Lung (tissue), 12 donors: ENCODE measurements around the gene IFT81. TPM values are rescaled to one million over a fixed set of nuclear protein-coding genes. Genes with fewer than 3 reads are reported as not detected.

Experiments
- ATAC-seq: fragments of 200-7000 bp; cut with Tn5 transposase; one replicate; pipeline ENCODE4 v1.9.1; 2020; ENCODE audit warnings: moderate number of reproducible peaks; ENCODE audit not compliant: insufficient read depth, low FRiP score
- DNase-seq, 3 donors: peaks; one replicate each; pipeline ENCODE4 v3.0.0-alpha.2; 2013 to 2017
- H3K27ac ChIP-seq, 2 donors: one replicate each; pipeline ENCODE4 v1.5.1; 2013; ENCODE audit warnings: mild to moderate bottlenecking in 2 of 2, moderate library complexity in 2 of 2, control low read depth in 1 of 2, inconsistent platforms in 1 of 2, low read depth in 1 of 2, low read length in 1 of 2
- H3K27me3 ChIP-seq, 3 donors: one replicate each; pipeline ENCODE4 v1.5.1; 2013; ENCODE audit warnings: low read length in 2 of 3; ENCODE audit not compliant: control insufficient read depth in 3 of 3, insufficient read depth in 3 of 3
- H3K36me3 ChIP-seq, 4 donors: one replicate each; pipeline ENCODE4 v1.5.1; 2013; ENCODE audit warnings: low read length in 4 of 4, mild to moderate bottlenecking in 1 of 4, moderate library complexity in 1 of 4; ENCODE audit not compliant: control insufficient read depth in 4 of 4, insufficient read depth in 4 of 4
- H3K4me1 ChIP-seq, 5 donors: one replicate each; pipeline ENCODE4 v1.5.1; 2013; ENCODE audit warnings: low read length in 5 of 5, mild to moderate bottlenecking in 2 of 5, moderate library complexity in 1 of 5; ENCODE audit not compliant: control insufficient read depth in 5 of 5, insufficient read depth in 5 of 5
- H3K4me3 ChIP-seq: one replicate; pipeline ENCODE4 v1.5.1; 2013; ENCODE audit warnings: mild to moderate bottlenecking, control low read depth, moderate library complexity
- H3K9ac ChIP-seq, 2 donors: one replicate each; pipeline ENCODE4 v1.5.1; 2013; ENCODE audit warnings: low read length in 2 of 2, control low read depth in 1 of 2; ENCODE audit not compliant: insufficient read depth in 1 of 2
- H3K9me3 ChIP-seq, 4 donors: one replicate each; pipeline ENCODE4 v1.5.1; 2013; ENCODE audit warnings: low read length in 3 of 4, mild to moderate bottlenecking in 1 of 4, moderate library complexity in 1 of 4; ENCODE audit not compliant: control insufficient read depth in 4 of 4, insufficient read depth in 3 of 4
- CTCF ChIP-seq: IDR thresholded peaks from 2 replicates; pipeline ENCODE4 v1.5.1; 2012; ENCODE audit warnings: mild to moderate bottlenecking; ENCODE audit errors: control extremely low read depth, extremely low read depth
- WGBS, 2 donors: extraction: QIAGEN DNeasy Blood & Tissue Kit; methylation state at CpG; one replicate each; pipeline ENCODE4 v1.1.7; 2013; 5-methylcytosine and 5-hydroxymethylcytosine counted together
- polyA plus RNA-seq, 2 donors: library from polyadenylated mRNA; stranded (reverse); fragments of 200-250 nt; gene quantifications; one replicate each; pipeline ENCODE4 v1.2.1, GENCODE V29; 2013
- total RNA-seq, 2 donors: library from RNA; depleted of rRNA in 1 of 2; stranded (reverse); fragments of >200 nt in 1 of 2; gene quantifications; one replicate each; pipeline ENCODE4 v1.2.1, GENCODE V29; 2014 to 2021
- donor health status: control.
- donor health status: control.
- donor health status: Bipolar disorder and iron deficiency.
- donor health status: healthy.
- donor health status: DM: yes; HTN: yes; CAD: no.

The IFT81 gene
- total and polyA plus RNA-seq, 4 donors = 5.4 to 43.1 (median 10.8) TPM

GRCh38 chr12:110258466-110258865 is 134.3 kb downstream of the IFT81 start:
- no peaks in the 10 kb centered on the region for H3K27me3 ChIP-seq
- TF ChIP-seq CTCF = no peak
- no peaks in the 10 kb centered on the region for H3K36me3 ChIP-seq
- ATAC-seq (no peak), DNase-seq (no peak)
- WGBS, 2 donors = 92% methylated on average over 12 of the region's 12 CpGs
- no peak overlapping the region for H3K27ac ChIP-seq
- H3K9ac ChIP-seq = no peak overlapping the region
- H3K4me3 ChIP-seq = no peak overlapping the region
- peaks cover 0 to 5% (median 0%) of the 10 kb centered on the region in 5 donors for H3K4me1 ChIP-seq
- no peaks in the 10 kb centered on the region for H3K9me3 ChIP-seq

GRCh38 chr12:110262442-110263388 is 138.6 kb downstream of the IFT81 start:
- Histone ChIP-seq H3K27me3 (no peaks in the 10 kb centered on the region), H3K9ac (no peak overlapping the region), H3K9me3 (no peaks in the 10 kb centered on the region), H3K4me3 (no peak overlapping the region), H3K4me1 (peaks cover 0 to 10% (median 10%) of the 10 kb centered on the region in 5 donors), H3K36me3 (no peaks in the 10 kb centered on the region), H3K27ac (no peak overlapping the region)
- no peak for TF ChIP-seq CTCF
- WGBS, 2 donors = 63 to 75% methylated on average over 17 of the region's 17 CpGs
- DNase-seq = peak in 2 of 3 donors; percentile 54 to 79
- ATAC-seq = no peak

GRCh38 chr12:110266381-110266960 is 142.3 kb downstream of the IFT81 start:
- no peak for ATAC-seq
- peaks cover 2 to 20% (median 10%) of the 10 kb centered on the region in 5 donors for H3K4me1 ChIP-seq
- no peaks in the 10 kb centered on the region for H3K36me3 ChIP-seq
- no peaks in the 10 kb centered on the region for H3K27me3 ChIP-seq
- no peak for DNase-seq
- H3K9ac ChIP-seq = peak overlapping the region in 1 of 2 donors; percentile 35
- TF ChIP-seq CTCF = no peak
- WGBS, 2 donors = 77 to 88% methylated on average over 5 of the region's 5 CpGs
- peak overlapping the region in 1 of 2 donors; percentile 60 for H3K27ac ChIP-seq
- H3K9me3 ChIP-seq = no peaks in the 10 kb centered on the region
- H3K4me3 ChIP-seq = no peak overlapping the region
